NCI-H1105 (cell line): Measurements from ENCODE around the gene PAWR.
"Not testable (repeated sequence)": the region's sequence is repeated elsewhere in the genome, so short reads cannot be mapped to it uniquely, and the experiment has no call there.

Experiments used
- DNase-seq: peaks from one replicate; lab custom pipeline; 2025; lab: John Stamatoyannopoulos, UW

Gene PAWR

GRCh38 chr12:79686171-79686570 is 4.6 kb downstream of the PAWR start:
- no peak for DNase-seq

GRCh38 chr12:79685068-79685467 is 5.7 kb downstream of the PAWR start:
- no peak for DNase-seq

GRCh38 chr12:79684338-79684737 is 6.4 kb downstream of the PAWR start:
- not testable (repeated sequence) for DNase-seq

- DNase-seq, result no peak
Measured at GRCh38 chr12:79682593-79682992, 8.2 kb downstream of the PAWR start.

GRCh38 chr12:79681008-79681590 is 9.7 kb downstream of the PAWR start:
- no peak for DNase-seq

GRCh38 chr12:79680051-79680450 is 10.7 kb downstream of the PAWR start:
- DNase-seq, result no peak

GRCh38 chr12:79678306-79678705 is 12.5 kb downstream of the PAWR start:
- no peak for DNase-seq

GRCh38 chr12:79677672-79678071 is 13.1 kb downstream of the PAWR start:
- no peak for DNase-seq

GRCh38 chr12:79676579-79676978 is 14.2 kb downstream of the PAWR start:
- DNase-seq, result no peak

- no peak for DNase-seq
Measured at GRCh38 chr12:79674629-79675028, 16.1 kb downstream of the PAWR start.

- DNase-seq, result no peak
Measured at GRCh38 chr12:79673354-79673753, 17.4 kb downstream of the PAWR start.

GRCh38 chr12:79668113-79668512 is 22.7 kb downstream of the PAWR start:
- DNase-seq, result no peak

GRCh38 chr12:79665212-79665887 is 25.4 kb downstream of the PAWR start:
- no peak for DNase-seq

GRCh38 chr12:79664518-79664917 is 26.2 kb downstream of the PAWR start:
- no peak for DNase-seq

GRCh38 chr12:79662046-79662811 is 28.5 kb downstream of the PAWR start:
- DNase-seq, result no peak

- DNase-seq, result no peak
Measured at GRCh38 chr12:79661629-79662028, 29.1 kb downstream of the PAWR start.

- DNase-seq, result no peak
Measured at GRCh38 chr12:79659961-79660431, 30.8 kb downstream of the PAWR start.

GRCh38 chr12:79658221-79658620 is 32.5 kb downstream of the PAWR start:
- DNase-seq, result no peak

GRCh38 chr12:79657136-79657535 is 33.6 kb downstream of the PAWR start:
- DNase-seq, result no peak

- no peak for DNase-seq
Measured at GRCh38 chr12:79655036-79655435, 35.7 kb downstream of the PAWR start.

GRCh38 chr12:79652521-79652920 is 38.2 kb downstream of the PAWR start:
- no peak for DNase-seq

GRCh38 chr12:79650440-79650839 is 40.3 kb downstream of the PAWR start:
- no peak for DNase-seq

GRCh38 chr12:79648881-79649280 is 41.9 kb downstream of the PAWR start:
- no peak for DNase-seq
